Measurements from ENCODE around the gene CHST6. TPM values are rescaled to one million over a fixed set of nuclear protein-coding genes. Genes with fewer than 3 reads are reported as not detected.
A peak's percentile ranks its signal among the peaks of the same experiment; 100 is the strongest.
"Not testable (repeated sequence)": the region's sequence is repeated elsewhere in the genome, so short reads cannot be mapped to it uniquely, and the experiment has no call there.

The CHST6 gene
- under 1 TPM in 1 of 2 experiments, not detected in 1; 0.05 TPM for total RNA-seq

GRCh38 chr16:75495076-75495674, at the start of gene CHST6:
TSS of gene CHST6 (minus strand) at chr16:75495441. CDS start at chr16:75479828, 15,613 bp downstream.
- ATAC-seq (peak; percentile 84), DNase-seq (peak; percentile 46)
- Mint-ChIP-seq H3K4me3 (peak within 1 kb of the TSS; percentile 22), H3K4me1 (peaks cover 7% of the 10 kb centered on the region), H3K27me3 (peaks cover 35% of the 10 kb centered on the region), H3K9me3 (ENCODE audit: low read depth) (no peaks in the 10 kb centered on the region), H3K27ac (no peak within 1 kb of the TSS), H3K36me3 (no peaks in the 10 kb centered on the region)
- CTCF ChIA-PET, result interaction anchor here (1.0 to 1.8 kb wide), 6 partner anchors 16 to 123 kb away, joined by 3 to 6 read pairs (median 3); no protein-coding TSS in a partner anchor

GRCh38 chr16:75542462-75542861, 47.2 kb upstream of the CHST6 start:
- H3K36me3 Mint-ChIP-seq; H3K4me1 Mint-ChIP-seq; CTCF ChIA-PET; H3K4me3 Mint-ChIP-seq; H3K27me3 Mint-ChIP-seq; H3K27ac Mint-ChIP-seq; DNase-seq; H3K9me3 Mint-ChIP-seq (ENCODE audit: low read depth); ATAC-seq: not testable (repeated sequence)

GRCh38 chr16:75541236-75541635, 46.0 kb upstream of the CHST6 start:
- H3K9me3 Mint-ChIP-seq (ENCODE audit: low read depth), result no peaks in the 10 kb centered on the region
- H3K27me3 Mint-ChIP-seq, result no peaks in the 10 kb centered on the region
- H3K4me3 Mint-ChIP-seq, result no peak overlapping the region
- H3K4me1 Mint-ChIP-seq, result peaks cover 1% of the 10 kb centered on the region
- ATAC-seq (no peak), DNase-seq (no peak)
- CTCF ChIA-PET, result no interaction called here
- no peaks in the 10 kb centered on the region for H3K36me3 Mint-ChIP-seq
- H3K27ac Mint-ChIP-seq, result no peak overlapping the region

- CTCF ChIA-PET; ATAC-seq; H3K27me3 Mint-ChIP-seq; H3K36me3 Mint-ChIP-seq; DNase-seq; H3K27ac Mint-ChIP-seq; H3K4me3 Mint-ChIP-seq; H3K4me1 Mint-ChIP-seq; H3K9me3 Mint-ChIP-seq (ENCODE audit: low read depth): not testable (repeated sequence)
Observed at GRCh38 chr16:75538882-75539565, 43.8 kb upstream of the CHST6 start.

GRCh38 chr16:75537776-75538175, 42.5 kb upstream of the CHST6 start:
- ATAC-seq (no peak), DNase-seq (no peak)
- no peak overlapping the region for H3K27ac Mint-ChIP-seq
- H3K36me3 Mint-ChIP-seq, result no peaks in the 10 kb centered on the region
- H3K9me3 Mint-ChIP-seq (ENCODE audit: low read depth), result no peaks in the 10 kb centered on the region
- H3K27me3 Mint-ChIP-seq, result no peaks in the 10 kb centered on the region
- CTCF ChIA-PET, result no interaction called here
- H3K4me1 Mint-ChIP-seq, result peaks cover 1% of the 10 kb centered on the region
- no peak overlapping the region for H3K4me3 Mint-ChIP-seq

- no peak for ATAC-seq
- Mint-ChIP-seq H3K4me3 (no peak within 1 kb of the TSS), H3K27ac (no peak within 1 kb of the TSS), H3K9me3 (ENCODE audit: low read depth) (no peaks in the 10 kb centered on the region), H3K4me1 (peaks cover 1% of the 10 kb centered on the region), H3K36me3 (no peaks in the 10 kb centered on the region), H3K27me3 (no peaks in the 10 kb centered on the region)
- DNase-seq, result no peak
- CTCF ChIA-PET, result interaction anchor here (0.8 to 1.6 kb wide), 2 partner anchors 14 to 19 kb away, joined by 3 read pairs; no protein-coding TSS in a partner anchor
Observed at GRCh38 chr16:75535901-75536300, 40.7 kb upstream of the CHST6 start, which contains the start of gene CHST5. TSS of gene CHST5 (minus strand) at chr16:75536108. CDS start at chr16:75530384, 5,724 bp downstream.

- Mint-ChIP-seq H3K27ac (no peak overlapping the region), H3K9me3 (ENCODE audit: low read depth) (no peaks in the 10 kb centered on the region), H3K4me1 (no peaks in the 10 kb centered on the region), H3K36me3 (no peaks in the 10 kb centered on the region), H3K27me3 (no peaks in the 10 kb centered on the region), H3K4me3 (no peak overlapping the region)
- DNase-seq (no peak), ATAC-seq (no peak)
- CTCF ChIA-PET, result interaction anchor here (0.6 to 1.7 kb wide), 2 partner anchors 48 to 70 kb away, joined by 3 to 4 read pairs; partner anchors contain the start of gene TMEM170A
Observed at GRCh38 chr16:75535211-75535843, 40.1 kb upstream of the CHST6 start.

- no peaks in the 10 kb centered on the region for H3K4me1 Mint-ChIP-seq
- H3K27ac Mint-ChIP-seq, result no peak overlapping the region
- CTCF ChIA-PET, result interaction anchor here (0.6 to 1.7 kb wide), 2 partner anchors 47 to 69 kb away, joined by 3 to 4 read pairs; partner anchors contain the start of gene TMEM170A
- no peaks in the 10 kb centered on the region for H3K9me3 Mint-ChIP-seq (ENCODE audit: low read depth)
- no peaks in the 10 kb centered on the region for H3K36me3 Mint-ChIP-seq
- no peak for ATAC-seq
- H3K27me3 Mint-ChIP-seq, result no peaks in the 10 kb centered on the region
- DNase-seq, result no peak
- H3K4me3 Mint-ChIP-seq, result no peak overlapping the region
Observed at GRCh38 chr16:75534560-75535205, 39.4 kb upstream of the CHST6 start.

- ATAC-seq (no peak), DNase-seq (no peak)
- no peaks in the 10 kb centered on the region for H3K36me3 Mint-ChIP-seq
- H3K9me3 Mint-ChIP-seq (ENCODE audit: low read depth), result no peaks in the 10 kb centered on the region
- H3K4me1 Mint-ChIP-seq, result no peaks in the 10 kb centered on the region
- H3K27me3 Mint-ChIP-seq, result no peaks in the 10 kb centered on the region
- CTCF ChIA-PET, result interaction anchor here (1.4 kb wide), 1 partner anchor 68 kb away, joined by 3 read pairs; no protein-coding TSS in a partner anchor
- H3K27ac Mint-ChIP-seq, result no peak overlapping the region
- no peak overlapping the region for H3K4me3 Mint-ChIP-seq
Observed at GRCh38 chr16:75532791-75533190, 37.5 kb upstream of the CHST6 start.

- H3K27ac Mint-ChIP-seq, result no peak overlapping the region
- H3K4me3 Mint-ChIP-seq, result no peak overlapping the region
- H3K9me3 Mint-ChIP-seq (ENCODE audit: low read depth), result no peaks in the 10 kb centered on the region
- H3K4me1 Mint-ChIP-seq, result no peaks in the 10 kb centered on the region
- no peak for ATAC-seq
- no peaks in the 10 kb centered on the region for H3K36me3 Mint-ChIP-seq
- no peaks in the 10 kb centered on the region for H3K27me3 Mint-ChIP-seq
- CTCF ChIA-PET, result interaction anchor here (1.1 to 1.4 kb wide), 3 partner anchors 14 to 67 kb away, joined by 3 to 5 read pairs (median 3); no protein-coding TSS in a partner anchor
- DNase-seq, result no peak
Observed at GRCh38 chr16:75532142-75532765, 37.0 kb upstream of the CHST6 start.

GRCh38 chr16:75529959-75530358, 34.7 kb upstream of the CHST6 start:
- no peak for DNase-seq
- H3K27me3 Mint-ChIP-seq, result no peaks in the 10 kb centered on the region
- ATAC-seq, result no peak
- CTCF ChIA-PET, result no interaction called here
- no peaks in the 10 kb centered on the region for H3K9me3 Mint-ChIP-seq (ENCODE audit: low read depth)
- no peaks in the 10 kb centered on the region for H3K36me3 Mint-ChIP-seq
- H3K4me3 Mint-ChIP-seq, result no peak overlapping the region
- H3K27ac Mint-ChIP-seq, result no peak overlapping the region
- H3K4me1 Mint-ChIP-seq, result no peaks in the 10 kb centered on the region

- H3K36me3 Mint-ChIP-seq, result no peaks in the 10 kb centered on the region
- DNase-seq (no peak), ATAC-seq (no peak)
- H3K27me3 Mint-ChIP-seq, result no peaks in the 10 kb centered on the region
- no peak overlapping the region for H3K27ac Mint-ChIP-seq
- H3K9me3 Mint-ChIP-seq (ENCODE audit: low read depth), result no peaks in the 10 kb centered on the region
- H3K4me3 Mint-ChIP-seq, result no peak overlapping the region
- CTCF ChIA-PET, result interaction anchor here (2.5 kb wide), 1 partner anchor 12 kb away, joined by 9 read pairs; no protein-coding TSS in a partner anchor
- no peaks in the 10 kb centered on the region for H3K4me1 Mint-ChIP-seq
Observed at GRCh38 chr16:75529056-75529905, 34.0 kb upstream of the CHST6 start.
